H54 (cell line): Measurements from ENCODE around the gene THSD4.

ENCODE experiments used
- DNase-seq: peaks from one replicate; pipeline ENCODE4 v3.0.0; 2011; ENCODE audit warnings: low spot score, mixed read lengths; ENCODE audit not compliant: insufficient read length
- FAIRE-seq: peaks from 3 replicates; lab custom pipeline; 2011; peaks lifted over from hg19 to GRCh38; lab: Jason Lieb, UNC
- POLR2A ChIP-seq: IDR thresholded peaks from 2 replicates; pipeline ENCODE4 v1.6.1; 2011; ENCODE audit warnings: low read depth, mild to moderate bottlenecking, low read length

Gene THSD4

DNA sequence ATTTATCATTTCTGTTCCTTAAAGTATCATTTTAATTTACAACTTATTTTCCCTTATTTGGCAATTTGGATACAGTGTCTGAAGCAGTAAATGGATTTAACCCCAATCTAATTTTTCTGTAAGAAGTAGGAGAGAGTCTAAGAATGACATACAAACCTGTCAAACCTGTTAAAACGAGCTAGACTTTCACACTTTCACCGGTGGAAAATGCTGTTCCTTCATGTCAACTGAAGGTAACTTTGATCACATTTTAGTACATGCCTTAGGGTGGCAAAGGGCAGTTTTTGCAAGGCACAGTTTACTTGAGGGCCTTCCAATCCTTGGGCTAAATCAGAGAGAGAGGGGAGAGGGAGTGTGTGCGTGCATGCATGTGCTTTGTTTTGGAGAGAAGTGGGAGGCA is 221.4 kb downstream of the THSD4 start:
- TF ChIP-seq POLR2A = no peak
- no peak for DNase-seq
- FAIRE-seq = no peak

DNA sequence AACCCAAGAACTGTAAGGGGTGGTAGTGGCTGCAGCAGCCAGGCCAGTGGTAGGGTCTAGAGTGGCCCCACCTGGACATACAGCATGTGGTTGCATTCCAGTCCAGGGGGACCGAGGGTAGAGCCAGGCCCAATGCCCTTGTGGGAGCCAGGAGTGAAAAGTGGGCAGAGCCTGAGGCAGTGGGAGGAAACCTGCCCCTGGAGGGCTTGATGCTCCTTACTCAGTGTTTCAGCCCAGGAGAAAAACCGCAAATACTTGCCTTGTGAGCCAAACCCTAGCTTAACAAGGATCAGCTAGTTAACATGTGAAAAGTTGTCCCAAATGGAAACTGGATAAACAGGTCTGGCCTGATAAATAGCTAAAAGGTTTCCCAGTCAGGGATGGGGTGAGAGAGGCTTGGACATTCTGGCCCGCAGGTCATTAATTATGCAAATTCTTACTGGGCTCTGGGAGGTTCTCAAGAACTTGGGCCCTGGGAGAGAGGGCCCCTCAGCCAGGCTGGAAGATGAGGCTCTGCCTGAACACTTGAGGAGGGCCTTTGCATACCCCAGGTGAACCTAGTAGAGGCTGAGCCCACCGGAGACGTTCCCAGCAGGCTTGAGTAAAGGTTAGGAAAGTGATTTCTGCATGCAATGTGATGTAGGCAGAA is 222.1 kb downstream of the THSD4 start:
- DNase-seq = no peak
- TF ChIP-seq POLR2A = no peak
- no peak for FAIRE-seq

GRCh38 chr15:71338265-71338664 is 223.0 kb downstream of the THSD4 start:
- no peak for TF ChIP-seq POLR2A
- no peak for FAIRE-seq
- DNase-seq = no peak

GRCh38 chr15:71338827-71339542 is 223.7 kb downstream of the THSD4 start:
- no peak for DNase-seq
- no peak for FAIRE-seq
- TF ChIP-seq POLR2A = no peak

- no peak for TF ChIP-seq POLR2A
- DNase-seq = no peak
- FAIRE-seq = no peak
These were observed 226.7 kb downstream of the THSD4 start for GRCh38 chr15:71341811-71342550.

GRCh38 chr15:71342658-71343057 is 227.4 kb downstream of the THSD4 start:
- no peak for DNase-seq
- no peak for FAIRE-seq
- no peak for TF ChIP-seq POLR2A

DNA sequence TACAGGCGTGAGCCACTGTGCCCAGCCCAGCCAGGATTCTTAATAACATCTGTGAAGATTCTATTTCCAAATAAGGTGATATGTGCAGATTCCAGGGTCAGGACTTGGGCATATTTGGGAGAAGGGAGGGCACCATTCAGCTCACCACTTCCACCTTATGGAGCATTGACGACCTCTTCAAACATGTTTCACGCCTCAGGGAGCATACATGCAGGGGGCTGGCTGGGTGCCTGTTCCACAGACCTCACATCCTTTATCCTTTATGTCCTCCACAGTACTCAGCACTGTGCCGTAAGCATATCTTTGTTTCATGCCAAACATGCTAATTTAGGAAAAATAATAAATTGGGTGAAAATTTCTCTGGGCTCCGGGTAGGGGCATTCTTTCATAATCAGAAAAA is 229.0 kb downstream of the THSD4 start:
- TF ChIP-seq POLR2A = no peak
- no peak for DNase-seq
- no peak for FAIRE-seq

DNA sequence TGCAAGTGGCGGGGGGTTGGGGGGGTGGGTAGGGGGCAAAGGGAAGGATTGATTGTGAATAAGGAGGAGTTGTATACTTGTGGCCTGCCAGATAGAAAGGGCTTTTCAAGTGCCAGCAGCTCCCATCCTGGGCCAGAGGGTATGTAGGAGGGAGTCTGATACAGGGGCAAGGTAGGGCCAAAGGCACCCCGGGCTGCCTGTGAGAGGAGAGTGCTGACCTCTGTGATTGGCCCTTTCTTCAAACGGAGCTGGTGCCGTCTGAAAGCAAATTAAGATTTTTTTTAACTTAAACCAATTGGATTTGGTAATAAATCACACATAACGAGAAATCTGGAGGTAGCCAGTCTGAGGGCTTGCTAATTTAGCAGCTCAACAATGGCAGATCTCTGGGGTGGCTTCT is 229.9 kb downstream of the THSD4 start:
- DNase-seq (no peak), FAIRE-seq (no peak)
- no peak for TF ChIP-seq POLR2A

GRCh38 chr15:71346464-71346863 is 231.2 kb downstream of the THSD4 start:
- TF ChIP-seq POLR2A = no peak
- FAIRE-seq (no peak), DNase-seq (no peak)

DNA sequence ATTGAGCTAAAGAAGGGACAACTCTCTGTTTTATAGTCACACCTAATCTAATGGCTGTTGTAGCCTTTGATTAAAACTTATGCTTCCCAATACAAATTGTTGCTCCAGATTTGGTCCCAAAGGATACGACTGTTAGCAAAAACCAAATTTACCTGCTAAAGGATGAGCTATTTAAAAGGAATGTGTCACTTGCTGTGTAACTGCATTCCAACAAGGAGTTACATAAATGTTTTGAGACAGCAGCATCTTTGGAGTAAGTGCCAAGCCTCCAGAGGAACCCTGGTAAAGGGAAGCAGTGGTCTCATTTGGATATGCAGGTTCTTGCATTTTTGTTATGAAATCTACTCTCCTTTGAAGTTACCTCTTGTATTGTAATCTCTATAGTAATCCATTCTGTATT is 233.3 kb downstream of the THSD4 start:
- DNase-seq (no peak), FAIRE-seq (no peak)
- no peak for TF ChIP-seq POLR2A

DNA sequence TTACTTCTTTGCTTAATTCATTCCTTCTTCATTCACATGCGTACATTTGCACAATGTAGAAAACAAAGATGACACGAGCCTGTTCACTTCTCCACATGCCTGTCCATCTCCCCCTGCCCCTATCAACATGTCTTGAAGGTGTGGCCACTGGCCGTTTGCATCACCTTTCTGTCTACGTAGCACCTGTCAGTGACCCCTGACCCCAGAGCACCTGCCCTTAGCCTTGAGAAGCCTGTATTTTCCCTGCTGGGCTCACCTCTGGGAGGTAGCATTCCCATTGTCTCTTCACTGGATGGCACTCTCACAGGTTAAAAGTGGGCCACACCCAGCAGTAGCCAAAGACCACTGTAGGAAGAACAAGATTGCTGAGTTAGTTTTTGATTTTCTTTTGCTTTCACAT is 234.1 kb downstream of the THSD4 start:
- DNase-seq = no peak
- FAIRE-seq = no peak
- TF ChIP-seq POLR2A = no peak

DNA sequence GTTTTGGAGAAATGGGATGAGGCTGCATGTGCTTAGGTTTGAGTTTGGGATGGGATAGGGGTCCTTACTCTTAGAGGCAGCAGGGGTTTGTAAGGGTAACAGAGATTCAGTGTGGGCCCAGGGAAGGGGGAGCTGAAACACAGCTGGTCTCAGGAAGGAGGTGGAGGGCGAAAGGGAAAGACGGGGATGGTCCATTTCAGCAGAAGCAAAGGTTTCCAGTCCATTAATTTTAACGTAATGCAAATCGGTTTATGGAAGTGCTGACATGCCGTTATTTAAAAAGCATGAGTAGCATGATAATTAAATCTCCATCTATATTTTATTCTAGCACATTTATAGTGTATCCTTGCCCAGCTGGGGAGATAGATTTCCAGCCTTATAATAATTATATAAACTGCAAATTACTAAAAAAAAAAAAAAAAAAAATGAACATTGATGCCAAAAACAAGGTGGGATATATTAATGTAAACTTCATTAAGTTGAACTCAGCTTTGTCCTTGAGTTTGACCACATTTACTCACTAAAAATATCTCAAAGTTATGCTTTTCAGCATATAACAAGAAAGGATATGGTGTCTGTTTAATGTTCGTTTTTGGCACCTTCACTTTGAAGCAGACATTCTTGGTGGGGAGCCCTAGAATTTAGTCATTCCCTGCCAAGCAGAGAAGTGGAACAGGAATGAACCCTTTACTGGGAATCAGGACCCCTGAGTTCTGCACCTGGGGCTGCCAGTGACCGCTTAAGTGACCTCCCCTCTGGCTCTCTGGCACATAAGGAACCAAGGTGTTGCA is 234.7 kb downstream of the THSD4 start:
- no peak for TF ChIP-seq POLR2A
- FAIRE-seq (no peak), DNase-seq (no peak)

- no peak for DNase-seq
- no peak for FAIRE-seq
- TF ChIP-seq POLR2A = no peak
These were observed 235.5 kb downstream of the THSD4 start for GRCh38 chr15:71350622-71351378.
